ENCODE results near the gene BRD7. TPM values are rescaled to one million over a fixed set of nuclear protein-coding genes. Genes with fewer than 3 reads are reported as not detected.

BRD7 gene
- total and polyA plus RNA-seq, 2 of the 13 experiments (the other 11 are each of a cell fraction or from before 2014, with no cell fraction given): 82.3 to 149 TPM

- TF ChIP-seq, protein P1, sequence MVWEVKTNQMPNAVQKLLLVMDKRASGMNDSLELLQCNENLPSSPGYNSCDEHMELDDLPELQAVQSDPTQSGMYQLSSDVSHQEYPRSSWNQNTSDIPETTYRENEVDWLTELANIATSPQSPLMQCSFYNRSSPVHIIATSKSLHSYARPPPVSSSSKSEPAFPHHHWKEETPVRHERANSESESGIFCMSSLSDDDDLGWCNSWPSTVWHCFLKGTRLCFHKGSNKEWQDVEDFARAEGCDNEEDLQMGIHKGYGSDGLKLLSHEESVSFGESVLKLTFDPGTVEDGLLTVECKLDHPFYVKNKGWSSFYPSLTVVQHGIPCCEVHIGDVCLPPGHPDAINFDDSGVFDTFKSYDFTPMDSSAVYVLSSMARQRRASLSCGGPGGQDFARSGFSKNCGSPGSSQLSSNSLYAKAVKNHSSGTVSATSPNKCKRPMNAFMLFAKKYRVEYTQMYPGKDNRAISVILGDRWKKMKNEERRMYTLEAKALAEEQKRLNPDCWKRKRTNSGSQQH (CRISPR knock-in tag; IDR thresholded peaks at IDR 0.05; ENCODE audit: low read depth): no peak
- TF ChIP-seq ZFYVE20 (CRISPR knock-in tag; IDR thresholded peaks at IDR 0.05; ENCODE audit: borderline replicate concordance, low read depth) (no peak), NR0B2 (CRISPR knock-in tag; IDR thresholded peaks at IDR 0.05) (0 out of 2 replicates have a peak, but pooled peaks have one; percentile 19), NPAS2 (CRISPR knock-in tag; IDR thresholded peaks at IDR 0.05; ENCODE audit: borderline replicate concordance) (no peak), HDAC2 (CRISPR knock-in tag; IDR thresholded peaks at IDR 0.05) (0 out of 2 replicates have a peak, but pooled peaks have one; percentile 15), JUN (CRISPR knock-in tag; IDR thresholded peaks at IDR 0.05) (peak; percentile 73; the same call in 1 of the 2 replicates), EP300 (IDR thresholded peaks at IDR 0.05; ENCODE audit: low read depth in 2 of 2, low read length in 2 of 2) (0 out of 4 replicates have a peak, but pooled peaks of 1 of the 2 experiments have one; percentile 15), EP300 (CRISPR knock-in tag; IDR thresholded peaks at IDR 0.05; ENCODE audit: borderline replicate concordance) (no peak; the same call in 1 of the 2 replicates), TCF7 (IDR thresholded peaks at IDR 0.05; ENCODE audit: low read depth) (peak; percentile 57), NCOR1 (IDR thresholded peaks at IDR 0.05; ENCODE audit: borderline replicate concordance, low read length) (peak; percentile 24; the same call in 1 of the 2 replicates), HOXA3 (CRISPR knock-in tag; IDR thresholded peaks at IDR 0.05) (0 out of 2 replicates have a peak, but pooled peaks have one; percentile 25), NR2F6 (IDR thresholded peaks at IDR 0.05) (peak; percentile 16; the same call in 1 of the 2 replicates), NR2F6 (CRISPR knock-in tag; IDR thresholded peaks at IDR 0.05) (no peak; the same call in 1 of the 2 replicates), NFE2 (CRISPR knock-in tag; IDR thresholded peaks at IDR 0.05) (no peak), IKZF1 (IDR thresholded peaks at IDR 0.05) (no peak), HOXA7 (CRISPR knock-in tag; IDR thresholded peaks at IDR 0.05) (no peak), NR2C2 (CRISPR knock-in tag; IDR thresholded peaks at IDR 0.05; ENCODE audit: borderline replicate concordance) (no peak), KAT2B (IDR thresholded peaks at IDR 0.05; ENCODE audit: borderline replicate concordance, low read depth, low read length) (no peak)
- TF ChIP-seq, protein P2, sequence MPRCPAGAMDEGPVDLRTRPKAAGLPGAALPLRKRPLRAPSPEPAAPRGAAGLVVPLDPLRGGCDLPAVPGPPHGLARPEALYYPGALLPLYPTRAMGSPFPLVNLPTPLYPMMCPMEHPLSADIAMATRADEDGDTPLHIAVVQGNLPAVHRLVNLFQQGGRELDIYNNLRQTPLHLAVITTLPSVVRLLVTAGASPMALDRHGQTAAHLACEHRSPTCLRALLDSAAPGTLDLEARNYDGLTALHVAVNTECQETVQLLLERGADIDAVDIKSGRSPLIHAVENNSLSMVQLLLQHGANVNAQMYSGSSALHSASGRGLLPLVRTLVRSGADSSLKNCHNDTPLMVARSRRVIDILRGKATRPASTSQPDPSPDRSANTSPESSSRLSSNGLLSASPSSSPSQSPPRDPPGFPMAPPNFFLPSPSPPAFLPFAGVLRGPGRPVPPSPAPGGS (CRISPR knock-in tag; IDR thresholded peaks at IDR 0.05): no peak
- TF ChIP-seq, protein P3, sequence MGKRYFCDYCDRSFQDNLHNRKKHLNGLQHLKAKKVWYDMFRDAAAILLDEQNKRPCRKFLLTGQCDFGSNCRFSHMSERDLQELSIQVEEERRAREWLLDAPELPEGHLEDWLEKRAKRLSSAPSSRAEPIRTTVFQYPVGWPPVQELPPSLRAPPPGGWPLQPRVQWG (CRISPR knock-in tag; IDR thresholded peaks at IDR 0.05; ENCODE audit: borderline replicate concordance, low read depth): no peak
These were observed 2.4 kb upstream of the BRD7 start (continued) for GRCh38 chr16:50371036-50371716.

All from HepG2 (cell line).